Epithelial cell of esophagus (primary cell): ENCODE results near the gene GLRA2.

Experiments
- DNase-seq: peaks from one replicate; pipeline ENCODE4 v3.0.0; 2010; ENCODE audit warnings: low read depth
- H3K4me3 ChIP-seq: 2 replicates; pipeline ENCODE4 v1.5.1; 2011; ENCODE audit warnings: mild to moderate bottlenecking, low read length, control low read depth
- TF ChIP-seq, protein P1 (sequence below): IDR thresholded peaks from 2 replicates; pipeline ENCODE4 v1.5.1; 2011; ENCODE audit warnings: low read depth, mild to moderate bottlenecking, low read length, control low read depth, inconsistent platforms; ENCODE audit not compliant: insufficient read depth; ENCODE audit errors: missing control alignments

Gene GLRA2

GRCh38 chrX:14504960-14505538 lies 24.3 kb upstream of the GLRA2 start:
- DNase-seq, result peak; percentile 54
- H3K4me3 ChIP-seq, result no peak overlapping the region
- TF ChIP-seq, protein P1, sequence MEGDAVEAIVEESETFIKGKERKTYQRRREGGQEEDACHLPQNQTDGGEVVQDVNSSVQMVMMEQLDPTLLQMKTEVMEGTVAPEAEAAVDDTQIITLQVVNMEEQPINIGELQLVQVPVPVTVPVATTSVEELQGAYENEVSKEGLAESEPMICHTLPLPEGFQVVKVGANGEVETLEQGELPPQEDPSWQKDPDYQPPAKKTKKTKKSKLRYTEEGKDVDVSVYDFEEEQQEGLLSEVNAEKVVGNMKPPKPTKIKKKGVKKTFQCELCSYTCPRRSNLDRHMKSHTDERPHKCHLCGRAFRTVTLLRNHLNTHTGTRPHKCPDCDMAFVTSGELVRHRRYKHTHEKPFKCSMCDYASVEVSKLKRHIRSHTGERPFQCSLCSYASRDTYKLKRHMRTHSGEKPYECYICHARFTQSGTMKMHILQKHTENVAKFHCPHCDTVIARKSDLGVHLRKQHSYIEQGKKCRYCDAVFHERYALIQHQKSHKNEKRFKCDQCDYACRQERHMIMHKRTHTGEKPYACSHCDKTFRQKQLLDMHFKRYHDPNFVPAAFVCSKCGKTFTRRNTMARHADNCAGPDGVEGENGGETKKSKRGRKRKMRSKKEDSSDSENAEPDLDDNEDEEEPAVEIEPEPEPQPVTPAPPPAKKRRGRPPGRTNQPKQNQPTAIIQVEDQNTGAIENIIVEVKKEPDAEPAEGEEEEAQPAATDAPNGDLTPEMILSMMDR, result no peak

- TF ChIP-seq, protein P1, result no peak
- no peak for DNase-seq
- no peak overlapping the region for H3K4me3 ChIP-seq
Observed at GRCh38 chrX:14505648-14506047, 23.7 kb upstream of the GLRA2 start.

GRCh38 chrX:14506866-14507265 lies 22.5 kb upstream of the GLRA2 start:
- DNase-seq, result peak; percentile 43
- no peak overlapping the region for H3K4me3 ChIP-seq
- TF ChIP-seq, protein P1, result no peak

GRCh38 chrX:14508025-14508690 lies 21.2 kb upstream of the GLRA2 start:
- no peak overlapping the region for H3K4me3 ChIP-seq
- TF ChIP-seq, protein P1, result no peak
- peak; percentile 54 for DNase-seq

DNA sequence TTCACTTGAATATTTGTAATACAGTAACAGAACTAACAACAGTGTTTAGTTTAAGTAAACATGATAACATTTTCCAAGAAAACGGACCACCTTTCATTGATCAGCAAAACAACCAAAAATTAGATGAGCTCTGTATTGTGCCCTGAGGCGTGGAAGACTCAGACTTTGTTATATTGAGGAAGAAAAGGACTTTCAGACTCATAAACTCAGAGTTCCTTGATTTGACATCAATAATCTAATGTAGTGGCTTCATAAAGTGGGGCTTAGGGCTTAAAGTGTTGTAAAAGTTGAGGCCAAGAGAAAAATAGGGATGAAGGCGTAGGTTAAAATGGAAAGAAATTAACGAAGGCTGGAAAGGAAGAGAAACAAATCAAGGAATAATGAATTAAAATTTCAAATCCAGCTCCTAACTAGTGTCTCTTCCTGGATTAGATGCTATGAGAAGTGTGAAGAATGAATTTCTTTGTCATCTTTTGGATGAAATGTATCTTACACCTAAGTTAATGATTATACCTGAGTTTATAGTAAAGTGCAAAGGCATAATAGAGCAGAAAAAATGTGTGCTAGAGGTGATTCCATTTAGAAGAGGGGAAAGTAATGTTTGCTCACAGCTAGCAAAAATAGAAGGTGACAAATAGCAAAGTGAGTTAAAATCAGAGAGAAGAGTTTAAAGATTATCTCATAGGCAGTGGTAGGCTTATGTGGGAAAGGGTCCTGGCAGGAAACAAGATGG lies 19.8 kb upstream of the GLRA2 start:
- DNase-seq, result no peak
- no peak overlapping the region for H3K4me3 ChIP-seq
- TF ChIP-seq, protein P1, result no peak

DNA sequence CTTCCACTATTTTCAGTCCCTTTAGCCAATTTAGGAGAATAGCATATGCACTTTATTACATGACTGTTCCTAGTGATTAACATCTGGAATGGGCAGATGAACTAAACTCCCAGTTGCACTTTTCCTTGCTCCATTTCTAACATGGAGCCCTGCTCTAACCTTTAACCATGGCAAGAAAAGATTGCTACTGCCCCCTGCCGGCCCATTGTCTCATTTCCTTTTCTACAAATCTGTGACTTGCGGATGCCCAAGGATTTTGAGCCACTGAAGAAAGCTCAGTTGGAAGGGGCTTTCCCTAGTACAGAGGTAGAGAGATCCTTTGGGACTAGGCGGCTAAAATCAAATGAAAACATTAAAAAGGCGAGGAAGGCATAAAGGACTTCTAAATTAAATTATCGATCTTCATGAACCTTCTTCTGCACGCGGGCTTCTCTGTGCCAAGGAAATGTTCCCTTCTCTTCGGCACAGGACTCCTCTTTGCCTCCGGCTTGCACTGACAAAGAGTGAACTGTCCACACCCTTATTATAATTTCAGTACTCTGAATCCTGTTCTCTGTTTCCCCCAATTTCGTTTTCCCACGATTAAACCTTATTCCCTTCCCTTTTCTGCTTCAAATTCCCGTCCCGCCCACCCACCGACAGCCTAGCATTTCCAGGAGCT lies 577 bp upstream of the GLRA2 start:
- TF ChIP-seq, protein P1, result peak; percentile 54
- no peak overlapping the region for H3K4me3 ChIP-seq
- DNase-seq, result peak; percentile 58
